Stomach (tissue), 9 donors: ENCODE measurements around the gene PACC1. TPM values are rescaled to one million over a fixed set of nuclear protein-coding genes. Genes with fewer than 3 reads are reported as not detected.

Source experiments
- DNase-seq, 2 donors: peaks; one replicate each; pipeline versions ENCODE4 v3.0.0 to v3.0.0-alpha.2; 2013 to 2019
- H3K27ac ChIP-seq, 5 donors: fragments of 200-600 bp in 4 of 5; sonication (generic) in 4 of 5; one replicate each; pipeline ENCODE4 v1.5.1; 2013 to 2019; ENCODE audit warnings: mild to moderate bottlenecking in 1 of 5, moderate library complexity in 1 of 5
- H3K27me3 ChIP-seq, 3 donors: fragments of 200-600 bp; sonication (generic); one replicate each; pipeline ENCODE4 v1.5.1; 2017 to 2019; ENCODE audit warnings: mixed run types in 1 of 3
- H3K36me3 ChIP-seq, 4 donors: fragments of 200-600 bp; sonication (generic); 1 replicate in 3 of 4; 2 replicates in 1 of 4; pipeline ENCODE4 v1.5.1; 2016 to 2019
- H3K4me1 ChIP-seq, 4 donors: fragments of 200-600 bp; sonication (generic); one replicate each; pipeline ENCODE4 v1.5.1; 2016 to 2019
- H3K4me3 ChIP-seq, 4 donors: fragments of 200-600 bp; sonication (generic) in 3 of 4; one replicate each; pipeline ENCODE4 v1.5.1; 2016 to 2019; ENCODE audit warnings: mild to moderate bottlenecking in 1 of 4
- H3K9me3 ChIP-seq, 4 donors: fragments of 200-600 bp; sonication (generic); one replicate each; pipeline ENCODE4 v1.5.1; 2016 to 2019
- CTCF ChIP-seq, 7 experiments: fragments of 450-650 bp in 4 of 7; fragments of 200-600 bp in 3 of 7; sonication (generic) in 3 of 7; IDR thresholded peaks; one replicate each; pipeline ENCODE4 v1.5.1; 2016 to 2019; ENCODE audit warnings: antibody characterized with exemption in 7 of 7, control low read depth in 2 of 7, mild to moderate bottlenecking in 1 of 7
- EP300 ChIP-seq: sonication (generic); formaldehyde crosslinking; IDR thresholded peaks from one replicate; pipeline ENCODE4 v1.6.1; 2017; ENCODE audit warnings: antibody characterized with exemption
- POLR2A ChIP-seq, 4 donors: fragments of 450-650 bp; IDR thresholded peaks; one replicate each; pipeline ENCODE4 v1.6.1; 2016; ENCODE audit warnings: antibody characterized with exemption in 4 of 4, control low read depth in 2 of 4, mild to moderate bottlenecking in 1 of 4, moderate library complexity in 1 of 4
- POLR2AphosphoS5 ChIP-seq, 3 donors: sonication (generic); formaldehyde crosslinking; IDR thresholded peaks; one replicate each; pipeline ENCODE4 v1.6.1; 2016; ENCODE audit warnings: antibody characterized with exemption in 3 of 3
- WGBS, 5 donors: extraction: QIAGEN DNeasy Blood & Tissue Kit in 3 of 5; methylation state at CpG; one replicate each; pipeline versions ENCODE4 v1.1.5 to v1.1.7; 2013 to 2018; 5-methylcytosine and 5-hydroxymethylcytosine counted together
- intact Hi-C: fragments of 100-400 bp; cut with DNase I; formaldehyde crosslinking; loops from one replicate; pipeline ENCODE4 v1.15.1; 2023; ENCODE audit warnings: low total_unique reads
- polyA plus RNA-seq, 3 donors: library from polyadenylated mRNA; stranded (reverse); fragments of 200-250 nt; gene quantifications; one replicate each; pipeline ENCODE4 v1.2.3, GENCODE V29; 2013
- total RNA-seq, 5 donors: library from RNA; depleted of rRNA; stranded (reverse); fragments of >200 nt; gene quantifications; one replicate each; pipeline versions ENCODE4 v1.1.0 to v1.2.3, GENCODE V29; 2014 to 2016
- donor health status: healthy with polysubstance abuse.
- donor health status: Bipolar disorder and iron deficiency.
- donor health status: healthy.

Gene PACC1
- total and polyA plus RNA-seq, 8 donors, result 0.58 to 6.4 (median 2.0) TPM

- no peaks in the 10 kb centered on the region for H3K9me3 ChIP-seq
- H3K27me3 ChIP-seq, result no peaks in the 10 kb centered on the region
- no peak overlapping the region for H3K4me3 ChIP-seq
- no peaks in the 10 kb centered on the region for H3K4me1 ChIP-seq
- no peak overlapping the region for H3K27ac ChIP-seq
- no peak for DNase-seq
- TF ChIP-seq EP300 (no peak), POLR2A (IDR thresholded peaks at IDR 0.05) (no peak), POLR2AphosphoS5 (IDR thresholded peaks at IDR 0.05) (no peak), CTCF (IDR thresholded peaks at IDR 0.05) (no peak)
- WGBS, 5 donors, result 95 to 99% (median 97%) methylated on average over 10 of the region's 10 CpGs
- intact Hi-C loops, result no loop called here
- H3K36me3 ChIP-seq, result peaks cover 14 to 97% (median 85%) of the 10 kb centered on the region in 4 donors
Observed at GRCh38 chr1:212351588-212352362, 62.9 kb downstream of the PACC1 start.

- peaks cover 9 to 97% (median 82%) of the 10 kb centered on the region in 4 donors for H3K36me3 ChIP-seq
- no peak for DNase-seq
- H3K27ac ChIP-seq, result no peak overlapping the region
- no peak for TF ChIP-seq POLR2AphosphoS5 (IDR thresholded peaks at IDR 0.05)
- TF ChIP-seq CTCF (IDR thresholded peaks at IDR 0.05), result no peak
- TF ChIP-seq POLR2A (IDR thresholded peaks at IDR 0.05), result no peak
- no peak for TF ChIP-seq EP300
- H3K4me3 ChIP-seq, result no peak overlapping the region
- H3K9me3 ChIP-seq, result no peaks in the 10 kb centered on the region
- intact Hi-C loops, result no loop called here
- no peaks in the 10 kb centered on the region for H3K4me1 ChIP-seq
- 82 to 91% (median 86%) methylated on average over 1 of the region's 1 CpG for WGBS, 5 donors
- no peaks in the 10 kb centered on the region for H3K27me3 ChIP-seq
Observed at GRCh38 chr1:212346601-212347000, 68.1 kb downstream of the PACC1 start.

- WGBS, 5 donors, result 95 to 98% (median 98%) methylated on average over 4 of the region's 4 CpGs
- H3K27ac ChIP-seq, result no peak overlapping the region
- no peaks in the 10 kb centered on the region for H3K27me3 ChIP-seq
- H3K9me3 ChIP-seq, result no peaks in the 10 kb centered on the region
- TF ChIP-seq CTCF (IDR thresholded peaks at IDR 0.05), result no peak
- no peak for TF ChIP-seq EP300
- TF ChIP-seq POLR2A (IDR thresholded peaks at IDR 0.05), result no peak
- TF ChIP-seq POLR2AphosphoS5 (IDR thresholded peaks at IDR 0.05), result no peak
- H3K4me1 ChIP-seq, result peaks cover 0 to 11% (median 3%) of the 10 kb centered on the region in 4 donors
- H3K36me3 ChIP-seq, result peaks cover 9 to 82% (median 68%) of the 10 kb centered on the region in 4 donors
- no peak overlapping the region for H3K4me3 ChIP-seq
- intact Hi-C loops, result no loop called here
- no peak for DNase-seq
Observed at GRCh38 chr1:212344905-212345304, 69.8 kb downstream of the PACC1 start.

DNA sequence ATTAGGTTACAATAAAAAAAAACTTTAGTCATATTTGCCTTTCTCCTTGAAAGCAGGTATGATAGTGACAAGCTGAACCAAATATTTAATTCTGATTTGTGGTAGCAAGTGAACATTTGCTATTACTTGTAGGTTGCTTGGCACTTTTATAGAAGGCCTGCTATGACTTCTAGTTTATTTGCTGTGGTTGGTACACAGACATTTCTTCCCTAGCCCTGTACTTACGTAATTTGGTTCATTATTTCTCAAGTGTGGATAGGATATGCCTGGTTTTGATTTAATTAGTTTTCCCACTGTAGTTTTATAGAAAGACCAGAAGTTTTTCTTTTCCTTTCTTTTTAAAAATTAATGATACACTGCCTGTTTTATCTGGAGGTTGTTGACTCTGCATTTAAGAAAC lies 73.6 kb downstream of the PACC1 start:
- intact Hi-C loops, result no loop called here

More for the DNA sequence above, 73.6 kb downstream of the PACC1 start:
- 51 to 85% (median 73%) methylated on average over 1 of the region's 1 CpG for WGBS, 5 donors
- Histone ChIP-seq H3K27me3 (no peaks in the 10 kb centered on the region), H3K4me1 (peaks cover 0 to 12% (median 5%) of the 10 kb centered on the region in 4 donors), H3K4me3 (no peak overlapping the region), H3K36me3 (peaks cover 9 to 72% (median 53%) of the 10 kb centered on the region in 4 donors), H3K9me3 (no peaks in the 10 kb centered on the region), H3K27ac (no peak overlapping the region)
- no peak for DNase-seq
- TF ChIP-seq POLR2AphosphoS5 (IDR thresholded peaks at IDR 0.05) (no peak), POLR2A (IDR thresholded peaks at IDR 0.05) (no peak), CTCF (IDR thresholded peaks at IDR 0.05) (no peak), EP300 (no peak)
